GM18868 (cell line): ENCODE results near the gene SNAPIN.

Experiments
- ATAC-seq: cut with Tn5 transposase; IDR thresholded peaks from one replicate; pipeline ENCODE4 v1.9.1; 2021; ENCODE audit warnings: mild to moderate bottlenecking, moderate library complexity; ENCODE audit not compliant: unreplicated experiment

Gene SNAPIN, protein sequence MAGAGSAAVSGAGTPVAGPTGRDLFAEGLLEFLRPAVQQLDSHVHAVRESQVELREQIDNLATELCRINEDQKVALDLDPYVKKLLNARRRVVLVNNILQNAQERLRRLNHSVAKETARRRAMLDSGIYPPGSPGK

DNA sequence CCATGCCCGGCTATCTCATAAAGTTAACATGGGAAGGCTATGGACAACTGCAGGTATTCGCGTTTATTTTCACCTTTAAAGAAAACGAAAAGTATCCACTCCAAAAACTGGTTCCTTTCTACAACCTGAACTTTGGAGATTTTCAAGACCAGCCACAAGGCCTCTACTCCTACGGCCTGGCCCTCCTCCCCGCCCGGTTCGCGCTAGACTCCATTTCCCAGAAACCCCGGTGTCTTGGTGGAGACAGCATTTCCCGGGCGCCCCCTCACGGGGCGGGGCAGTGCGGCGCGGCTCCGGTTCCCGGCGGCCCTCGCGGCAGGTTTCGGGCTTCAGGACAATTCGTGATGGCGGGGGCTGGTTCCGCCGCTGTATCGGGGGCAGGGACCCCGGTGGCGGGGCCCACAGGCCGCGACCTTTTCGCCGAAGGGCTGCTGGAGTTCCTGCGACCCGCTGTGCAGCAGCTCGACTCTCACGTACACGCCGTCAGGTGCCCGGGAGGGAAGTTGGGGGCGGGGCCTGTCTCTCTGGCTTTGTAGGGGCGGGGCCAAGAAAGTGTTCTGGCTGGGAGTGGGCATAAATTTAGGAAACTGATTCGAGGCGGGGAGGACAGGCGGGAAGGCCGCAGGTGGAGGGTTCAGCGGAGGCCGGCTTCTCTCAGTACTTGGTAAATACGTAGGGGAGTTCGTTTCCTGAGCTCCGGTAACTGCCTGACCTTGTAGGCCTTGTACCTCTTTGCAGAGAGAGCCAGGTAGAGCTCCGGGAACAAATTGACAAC, at the start of gene SNAPIN:
SNAPIN (plus strand) TSS at position 304 of the 775 bp plus-strand sequence; CDS start at position 345, 41 bp downstream.
- ATAC-seq: peak; percentile 94

DNA sequence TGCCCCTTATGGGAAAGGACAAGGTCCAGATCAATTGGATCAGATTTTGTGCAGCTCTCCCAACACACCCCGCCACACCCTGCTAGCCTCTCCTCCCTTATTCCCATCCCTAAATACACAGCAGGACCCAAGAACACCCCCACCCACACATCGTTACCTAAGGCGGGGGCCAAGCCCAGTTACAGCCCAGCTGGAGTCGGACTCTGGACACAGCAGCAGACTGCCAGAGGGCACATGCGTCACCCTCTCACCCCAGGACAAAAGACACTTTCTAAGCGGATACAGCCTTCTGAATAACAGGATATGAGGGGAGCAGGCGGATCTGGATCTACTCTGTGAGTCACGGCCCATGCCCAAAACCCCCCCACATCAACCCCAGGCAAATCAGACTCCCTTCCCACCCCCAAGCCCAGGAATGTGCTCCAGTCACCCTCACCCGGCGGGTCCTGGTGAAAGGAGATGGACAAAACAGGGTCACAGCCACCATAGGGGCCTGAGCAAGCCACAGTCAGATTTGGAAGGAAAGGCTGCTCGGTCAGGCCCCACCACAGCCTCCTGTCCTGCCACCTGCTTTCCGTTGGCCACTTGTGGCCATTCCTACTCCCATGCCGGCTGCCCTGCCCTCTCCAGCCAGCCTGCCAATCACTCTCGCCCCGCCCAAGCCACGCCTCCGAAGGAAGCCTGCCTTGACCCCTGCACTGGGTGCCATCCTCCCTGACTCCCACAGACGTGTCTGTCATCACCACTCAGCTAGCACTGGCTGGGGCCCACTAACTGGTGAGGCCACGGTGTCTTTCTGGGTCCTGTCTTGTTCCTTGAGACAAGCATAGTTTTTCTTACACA, 49.5 kb upstream of the SNAPIN start:
- ATAC-seq: no peak

DNA sequence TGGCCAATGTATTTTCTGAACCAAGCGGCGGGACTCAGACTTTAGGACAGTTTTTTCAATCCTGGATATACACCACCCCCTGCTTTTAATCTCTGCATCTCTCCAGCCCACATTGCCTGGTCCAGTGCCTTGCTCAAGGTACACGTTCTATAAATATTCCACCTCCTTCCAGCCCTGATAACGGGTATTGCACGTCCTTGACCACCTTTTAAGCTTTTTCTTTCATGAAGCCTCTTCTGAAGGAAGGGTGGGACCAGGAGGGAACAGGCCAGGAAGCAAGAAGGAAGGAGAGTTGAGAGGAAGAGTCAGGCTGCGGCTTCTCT, 49.0 kb upstream of the SNAPIN start:
- no peak for ATAC-seq

DNA sequence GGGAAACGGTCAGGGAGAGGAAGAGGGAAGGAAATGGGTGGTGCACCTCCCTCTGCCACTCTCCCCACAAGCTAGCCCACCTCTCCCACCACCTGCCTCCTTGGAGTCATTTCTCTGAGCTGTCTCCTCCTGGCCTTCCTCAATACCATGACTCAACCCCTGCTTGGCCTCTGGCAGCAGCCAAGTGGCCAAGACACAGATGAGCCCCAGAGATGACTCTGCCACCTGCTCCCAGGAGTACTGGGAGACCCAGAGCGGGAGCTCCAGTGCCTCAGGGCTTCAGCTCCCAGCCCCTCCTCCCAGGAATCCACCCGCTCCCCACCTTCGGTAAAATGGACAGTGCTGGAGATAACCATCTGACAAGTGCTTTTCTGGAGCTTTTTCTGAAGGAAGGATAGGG, 48.2 kb upstream of the SNAPIN start:
- ATAC-seq: no peak

DNA sequence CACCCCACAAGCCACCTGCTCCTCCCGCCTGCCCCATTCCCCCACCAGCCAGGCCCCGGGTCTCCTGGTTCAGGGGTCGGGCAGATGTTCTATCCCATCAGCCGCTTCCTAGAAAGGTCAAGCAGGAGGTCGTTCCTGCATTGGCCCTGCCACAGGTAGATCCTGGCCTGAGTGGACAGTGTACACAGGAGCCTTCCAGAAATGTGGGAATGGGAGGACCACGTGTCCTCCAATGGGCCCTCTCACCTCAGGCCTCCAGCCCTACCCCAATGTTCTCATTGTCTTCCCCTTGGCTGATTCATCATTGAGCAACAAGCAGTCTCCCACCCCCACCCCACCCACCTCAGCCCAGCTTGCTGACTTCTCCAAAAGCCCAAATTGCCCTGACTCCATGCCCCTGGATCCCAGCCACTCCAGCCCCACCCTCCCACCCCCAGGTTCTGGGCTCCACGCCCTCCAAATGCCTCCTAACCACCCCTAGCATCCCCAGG, 47.6 kb upstream of the SNAPIN start:
- no peak for ATAC-seq

DNA sequence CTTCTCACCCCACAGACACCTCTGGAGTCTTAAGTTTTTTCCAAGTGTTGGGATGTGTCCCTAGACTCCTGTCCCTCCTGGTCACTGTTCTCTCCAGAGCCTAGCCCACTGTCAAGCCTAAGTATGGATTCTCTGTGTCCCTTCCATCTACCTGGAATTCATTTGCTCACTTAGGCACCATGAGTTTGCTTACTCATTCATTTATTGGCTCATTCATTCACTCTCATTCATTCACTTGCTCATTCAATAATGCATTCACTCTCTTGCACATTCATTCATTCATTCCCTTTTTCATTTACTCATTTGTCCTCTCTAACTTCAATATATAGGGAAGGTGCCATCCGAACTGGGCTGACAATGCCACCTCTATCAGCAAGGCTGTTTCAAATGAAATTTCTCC, 47.1 kb upstream of the SNAPIN start:
- ATAC-seq: no peak

DNA sequence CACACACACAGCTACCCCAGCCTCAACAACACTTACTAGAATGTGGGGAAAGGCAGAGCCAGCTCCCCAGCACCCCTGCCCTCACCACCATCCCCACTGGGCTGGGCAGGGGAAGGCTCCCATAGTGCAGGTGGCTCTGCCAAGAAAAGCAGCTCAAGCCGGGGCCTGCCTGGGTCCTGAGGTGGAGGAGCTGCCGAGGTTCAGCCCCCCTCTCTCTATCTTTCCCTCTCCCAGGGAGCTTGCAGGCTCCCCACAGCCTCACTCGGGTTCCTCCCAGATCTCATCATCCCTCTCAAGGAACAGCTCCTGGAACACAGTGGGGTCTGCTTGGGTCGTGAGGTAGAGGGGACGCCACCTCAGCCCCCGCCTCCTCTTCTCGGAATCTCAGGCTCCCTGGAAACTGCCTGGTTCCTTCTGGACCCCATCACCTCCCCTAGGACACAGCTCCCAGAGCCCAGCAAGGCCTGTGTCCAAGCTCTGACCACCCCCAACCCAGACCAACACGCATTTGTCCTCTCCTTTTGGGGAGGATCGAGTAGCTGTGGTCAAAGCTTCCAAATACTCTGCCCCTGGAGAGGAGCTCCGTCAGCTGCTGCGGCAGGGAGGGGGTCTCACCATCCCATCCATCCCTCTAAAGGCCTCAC, 46.3 kb upstream of the SNAPIN start:
- ATAC-seq: no peak

DNA sequence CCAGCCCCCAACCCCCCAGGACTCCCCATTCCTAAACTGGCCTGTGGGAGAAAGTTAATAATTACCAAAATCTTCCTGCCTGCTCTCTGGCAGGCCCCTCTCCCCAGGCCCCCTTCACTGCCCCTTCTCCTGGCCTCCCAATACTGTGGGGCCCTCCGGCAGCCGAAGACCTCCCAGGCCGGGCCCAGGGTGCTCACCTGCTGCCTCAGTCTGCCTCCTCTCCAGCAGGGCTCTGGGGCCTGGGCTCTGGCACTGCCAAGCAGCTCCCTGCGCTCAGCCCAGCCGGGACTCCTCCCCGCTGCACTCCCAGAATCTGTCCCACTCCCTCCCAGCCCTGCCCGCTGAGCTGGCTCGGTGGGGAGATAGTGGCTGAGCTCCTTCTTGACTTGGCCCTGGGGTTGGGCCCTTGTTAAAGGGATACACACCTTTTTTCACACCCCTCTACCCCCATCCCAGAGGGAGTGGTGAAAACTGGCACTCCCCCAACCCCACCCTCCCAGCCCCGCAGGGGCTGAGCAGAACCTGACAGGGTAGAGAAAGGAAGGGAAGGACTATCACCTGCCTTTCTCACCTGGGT, 45.7 kb upstream of the SNAPIN start, which contains the start of gene S100A16:
S100A16 (minus strand) TSS at position 383 of the 577 bp plus-strand sequence. CDS start 4,986 bp downstream, outside the sequence.
- no peak for ATAC-seq

DNA sequence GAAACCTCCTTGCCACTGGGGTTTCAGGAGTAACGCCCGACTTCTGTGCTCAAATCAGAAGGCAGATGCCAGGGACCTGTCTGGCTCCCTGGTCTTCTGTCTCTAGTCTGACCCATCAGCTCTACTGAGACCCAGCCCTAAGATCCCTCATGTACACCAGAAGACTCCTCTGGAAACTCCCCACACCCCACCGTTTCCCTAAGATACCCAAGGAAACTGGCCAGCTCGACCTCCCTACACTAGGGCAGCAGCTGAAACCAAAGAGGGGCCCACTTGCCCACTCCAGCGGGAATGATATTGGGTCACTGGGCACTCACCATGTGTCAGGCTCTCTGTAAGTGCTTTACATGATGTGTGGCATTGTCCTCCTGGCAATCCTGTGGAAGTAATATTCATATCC, 45.1 kb upstream of the SNAPIN start:
- no peak for ATAC-seq

DNA sequence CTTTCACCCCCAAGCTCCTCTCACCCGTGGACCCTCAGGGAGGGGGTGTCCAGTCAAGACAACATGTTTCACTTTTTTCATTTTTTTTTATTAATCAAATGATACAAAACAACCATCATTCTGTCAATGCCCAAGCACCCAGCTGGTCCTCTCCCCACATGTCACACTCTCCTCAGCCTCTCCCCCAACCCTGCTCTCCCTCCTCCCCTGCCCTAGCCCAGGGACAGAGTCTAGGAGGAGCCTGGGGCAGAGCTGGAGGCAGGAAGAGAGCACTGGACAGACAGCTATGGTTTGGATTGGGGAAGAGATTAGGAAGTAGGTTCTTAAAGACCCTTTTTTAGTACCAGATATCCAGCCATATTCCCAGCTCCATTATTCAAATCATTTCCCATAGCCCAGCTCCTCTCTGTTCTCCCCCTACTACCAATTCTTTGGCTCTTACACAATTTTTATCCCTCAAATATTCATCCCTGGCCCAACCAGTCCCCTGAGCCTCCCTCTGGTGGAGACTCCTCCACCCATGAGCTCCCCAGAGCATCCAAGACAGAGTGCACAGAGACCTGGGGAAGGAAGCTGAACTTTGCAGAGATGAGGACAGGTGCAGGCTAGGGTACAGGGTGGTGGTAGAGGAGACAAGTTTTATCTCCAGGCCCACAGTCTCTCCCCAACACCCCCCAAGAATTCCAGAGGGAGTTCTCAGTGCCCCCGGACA, 44.2 kb upstream of the SNAPIN start:
- ATAC-seq: no peak

DNA sequence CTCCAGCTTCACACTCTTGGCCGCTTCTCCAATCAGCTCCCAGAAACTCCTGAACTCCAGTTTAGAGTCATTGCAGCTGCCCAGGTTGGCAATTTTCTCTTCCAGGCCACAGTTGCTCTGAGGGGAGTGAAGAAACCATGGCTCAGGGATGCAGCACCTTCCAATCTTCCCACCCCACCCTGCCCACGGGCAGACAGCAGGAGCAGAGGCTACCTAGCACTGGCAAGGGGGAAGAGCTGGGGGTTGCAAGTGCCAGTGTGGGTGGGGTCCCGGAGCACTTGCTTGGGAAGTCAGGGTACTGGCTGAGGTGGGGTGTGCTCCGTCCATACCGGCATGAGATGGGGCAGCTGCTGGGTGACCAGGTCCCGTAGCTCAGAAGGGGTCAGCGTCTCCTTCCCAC, 43.6 kb upstream of the SNAPIN start:
- ATAC-seq: no peak

DNA sequence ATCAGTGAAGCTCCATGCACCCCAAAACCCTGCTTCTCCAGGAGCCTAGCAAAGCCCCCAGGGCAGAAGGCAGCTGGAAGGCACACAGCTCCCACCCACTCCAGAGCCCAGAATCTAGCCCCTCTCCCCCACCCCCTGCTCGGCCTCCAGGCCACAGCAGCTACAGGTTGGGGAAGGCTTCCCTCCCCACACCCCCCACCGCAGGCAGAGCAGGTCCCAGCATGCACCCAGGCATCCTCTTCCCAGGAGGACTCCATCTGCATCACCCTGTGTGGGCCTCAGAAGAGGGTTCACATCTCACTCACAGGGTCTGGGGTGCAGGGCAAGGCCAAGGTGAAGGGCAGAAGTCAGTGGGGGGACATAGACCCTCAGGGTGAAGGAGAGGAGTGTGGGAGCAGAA, 43.1 kb upstream of the SNAPIN start:
- ATAC-seq: no peak

DNA sequence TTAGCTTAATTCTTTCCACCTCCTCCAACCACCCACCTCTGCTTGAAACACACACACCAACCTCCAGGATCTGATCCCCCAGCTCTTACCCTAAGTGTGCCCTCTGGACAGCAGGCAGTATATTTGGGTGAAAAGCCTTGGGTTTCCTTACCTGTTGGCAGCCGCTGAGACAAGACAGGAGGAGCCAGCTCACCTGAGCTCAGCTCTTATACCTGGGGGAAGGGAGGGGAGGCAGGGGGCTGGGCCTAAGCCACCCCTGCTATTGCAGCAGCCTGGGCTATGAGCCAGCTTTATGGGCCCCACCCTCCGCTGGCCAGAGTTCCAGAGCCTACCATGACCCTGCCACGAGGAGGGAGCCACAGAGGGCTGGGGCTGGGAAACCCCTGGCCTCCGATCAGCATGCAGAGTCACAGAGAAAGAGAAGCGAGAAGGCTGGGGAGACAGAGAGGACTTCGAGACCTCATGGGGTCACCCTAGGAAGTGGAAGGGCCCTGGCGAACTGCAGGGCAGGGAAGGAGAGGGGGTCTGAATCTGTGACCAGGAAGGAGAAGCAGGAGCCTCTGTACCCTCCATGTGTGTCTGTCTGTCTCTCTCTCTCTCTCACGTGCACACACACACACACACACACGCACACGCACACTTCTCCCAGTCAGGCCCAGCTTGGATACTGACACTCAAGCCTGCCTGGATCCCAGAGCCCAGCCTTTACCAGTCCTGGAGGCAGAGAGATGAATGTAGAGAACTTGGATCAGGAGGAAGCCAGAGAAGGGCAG, 42.2 kb upstream of the SNAPIN start, which contains the start of gene S100A14:
S100A14 (minus strand) TSS at position 182 of the 773 bp plus-strand sequence. CDS start 467 bp downstream, outside the sequence.
- ATAC-seq: no peak

DNA sequence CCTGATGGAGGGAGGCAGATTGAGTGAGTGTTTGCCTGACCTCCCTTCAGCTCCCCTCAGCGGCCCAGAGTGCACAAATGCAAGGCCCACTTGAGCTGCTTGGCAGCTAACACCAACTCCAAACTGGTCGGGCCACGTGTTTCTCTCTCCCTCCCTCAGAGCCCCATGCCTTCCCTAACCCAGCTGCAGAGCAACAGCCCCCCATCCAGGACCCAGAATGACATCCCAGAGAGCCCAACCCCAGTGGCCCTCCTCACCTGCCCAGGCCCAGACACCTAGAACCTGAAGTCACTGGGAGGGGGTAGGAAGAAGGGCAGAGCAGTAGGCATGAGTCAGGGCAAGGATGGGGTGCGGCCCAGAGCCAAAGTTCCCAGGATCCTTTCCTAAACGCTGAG, 41.6 kb upstream of the SNAPIN start:
- ATAC-seq: no peak

DNA sequence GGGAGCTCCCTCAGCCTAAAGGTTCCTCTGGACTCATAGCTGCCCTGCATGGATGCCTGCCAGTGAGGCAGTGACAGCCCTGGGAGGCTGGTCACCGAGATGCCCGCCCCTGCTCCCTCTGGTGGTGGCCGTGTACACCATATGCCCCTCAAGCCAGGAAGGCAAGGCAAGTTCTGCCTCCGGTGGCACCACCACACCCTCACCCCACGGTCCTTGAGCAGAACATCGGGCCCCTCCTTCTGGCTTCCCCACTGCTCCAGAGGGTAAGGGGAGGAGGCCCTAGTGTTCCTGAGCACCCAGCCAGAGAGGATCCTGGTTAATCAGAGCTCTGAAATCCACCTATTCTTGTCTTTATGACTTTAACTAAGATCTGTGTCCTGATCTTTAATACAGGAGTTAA, 40.8 kb upstream of the SNAPIN start:
- peak; percentile 62 for ATAC-seq

DNA sequence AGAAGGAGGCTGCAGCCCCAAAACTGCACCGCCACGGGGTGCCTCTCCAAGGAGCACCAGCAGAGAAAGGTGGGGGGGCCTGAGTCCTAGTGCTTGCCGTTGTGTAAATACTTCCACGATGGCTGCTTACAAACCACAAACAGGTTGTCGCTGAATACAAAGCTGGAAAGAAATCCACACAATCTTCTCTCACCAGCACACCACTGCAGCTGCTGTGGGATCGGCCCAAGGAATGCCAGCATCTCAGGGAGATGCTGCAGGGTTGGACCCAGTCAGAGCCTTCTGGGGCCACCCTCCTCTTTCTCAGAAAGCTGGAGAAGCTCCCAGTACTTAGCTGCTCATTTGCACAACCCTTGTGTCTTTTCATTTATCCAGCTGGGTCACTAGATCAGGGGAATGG, 39.3 kb upstream of the SNAPIN start:
- ATAC-seq: no peak

DNA sequence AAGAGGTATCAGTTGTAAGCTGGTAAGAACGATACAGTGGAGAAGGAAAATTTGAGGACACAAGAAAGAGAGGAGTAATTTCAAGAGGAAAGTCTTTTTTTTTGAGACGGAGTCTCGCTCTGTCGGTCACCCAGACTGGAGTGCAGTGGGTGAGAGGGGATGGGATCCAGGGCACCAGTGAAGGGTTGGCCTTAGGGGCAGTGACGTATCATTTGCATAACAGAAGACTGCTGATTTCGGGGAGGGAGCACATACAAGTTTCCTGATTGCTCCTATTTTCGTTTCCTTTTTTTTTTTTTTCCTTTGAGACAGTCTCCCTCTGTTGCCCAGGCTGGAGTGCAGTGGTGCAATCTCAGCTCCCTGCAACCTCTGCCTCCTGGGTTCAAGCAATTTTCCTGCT, 35.4 kb upstream of the SNAPIN start:
- no peak for ATAC-seq

DNA sequence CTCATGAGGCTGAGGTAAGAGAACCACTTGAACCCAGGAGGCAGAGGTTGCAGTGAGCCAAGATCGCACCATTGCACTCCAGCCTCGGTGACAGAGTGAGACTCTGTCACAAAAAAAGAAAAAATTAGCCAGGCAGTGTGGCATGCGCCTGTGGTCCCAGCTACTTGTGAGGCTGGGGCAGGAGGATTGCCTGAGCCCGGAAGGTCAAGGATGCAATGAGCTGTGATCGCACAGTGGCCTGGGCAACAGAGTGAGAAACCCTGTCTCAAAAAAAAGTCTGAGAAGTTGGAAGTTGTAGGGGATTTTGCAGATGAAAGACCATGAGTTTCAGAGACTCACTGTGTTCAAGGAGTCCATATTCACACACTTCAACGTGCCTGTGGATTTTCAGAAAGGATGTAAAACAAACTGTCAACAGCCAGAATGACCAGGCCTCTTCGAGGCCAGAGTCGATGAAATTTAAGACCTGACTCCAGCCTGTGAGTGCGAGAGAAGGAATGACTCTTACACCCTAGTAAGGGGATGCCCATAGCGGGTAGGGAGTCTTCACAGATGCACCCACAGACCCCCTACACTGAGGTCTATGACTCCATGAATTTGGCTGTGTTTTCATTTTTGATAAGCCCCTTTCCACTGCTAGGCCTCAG, 33.4 kb upstream of the SNAPIN start:
- ATAC-seq: no peak

DNA sequence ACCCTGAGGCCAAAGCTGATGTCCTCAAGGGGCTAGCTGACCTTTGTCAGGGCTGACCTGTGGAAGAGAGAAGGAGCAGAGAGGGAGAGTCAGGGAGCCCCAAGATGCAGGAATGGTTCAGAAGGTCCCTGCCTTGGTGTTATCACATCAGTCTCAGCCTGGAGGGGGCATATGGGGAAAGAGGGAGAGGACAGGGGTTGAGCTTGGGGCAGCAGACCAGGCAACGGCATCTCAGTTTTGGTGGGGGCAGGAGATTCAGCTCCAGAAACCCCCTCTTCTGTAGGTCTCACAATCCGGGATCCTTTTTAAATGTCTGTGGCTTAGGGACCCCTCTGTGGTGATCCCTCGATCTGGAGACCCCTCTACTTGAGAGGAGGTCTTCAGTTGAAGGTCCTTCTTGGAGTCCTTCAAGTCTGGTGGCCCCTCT, 32.0 kb upstream of the SNAPIN start:
- ATAC-seq: no peak
